Inflammatory macrophage (primary cell): Measurements from ENCODE around the gene TBC1D14.
"Not testable (repeated sequence)": the region's sequence is repeated elsewhere in the genome, so short reads cannot be mapped to it uniquely, and the experiment has no call there.

ENCODE experiments used
- DNase-seq, 2 donors: peaks; one replicate each; pipeline ENCODE4 v3.0.0-alpha.2; 2020 to 2022

Gene TBC1D14

GRCh38 chr4:7067126-7067451 lies 157.5 kb downstream of the TBC1D14 start:
- peak in 1 of 2 donors; percentile 54 for DNase-seq

DNA sequence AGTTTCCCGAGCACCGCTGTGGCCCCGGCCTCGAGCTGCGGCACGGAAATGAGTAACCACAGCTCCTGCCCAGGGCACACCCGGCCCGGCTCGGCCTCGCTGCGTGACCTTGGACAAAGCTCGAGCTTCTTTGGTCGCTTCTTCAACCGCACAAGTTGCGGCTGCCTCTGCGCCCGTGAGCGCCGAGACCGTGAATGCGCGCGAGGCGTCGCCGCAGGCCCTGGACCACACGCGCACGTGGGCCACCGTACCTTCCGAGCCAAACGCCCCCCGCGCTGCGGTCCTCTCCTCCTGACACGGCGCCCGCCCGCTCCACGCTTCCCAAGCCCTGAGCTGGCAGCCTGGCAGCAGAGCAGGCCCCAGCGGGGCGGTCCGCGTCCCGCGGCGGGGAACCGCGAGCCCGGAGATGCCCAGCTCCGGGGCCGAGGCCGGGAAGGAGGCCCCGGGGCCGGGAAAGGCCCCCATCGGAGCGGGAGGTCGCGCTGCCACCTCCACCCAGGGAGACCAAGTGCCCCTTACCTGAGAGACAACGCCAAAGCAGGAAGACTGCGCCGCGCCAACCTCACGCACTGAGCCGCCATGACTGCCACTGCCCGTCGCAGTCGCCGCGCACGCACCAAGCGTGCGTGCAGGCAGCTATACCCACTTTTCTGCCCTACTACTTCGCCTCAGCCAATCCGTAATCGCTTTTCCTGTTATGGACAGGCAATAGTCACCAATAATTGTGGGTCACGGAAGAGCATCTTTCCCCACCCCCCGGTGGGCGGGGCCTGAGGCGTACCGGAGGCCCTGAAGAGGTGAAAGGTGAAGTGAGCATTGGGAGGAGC lies 158.0 kb downstream of the TBC1D14 start, which contains the start of gene GRPEL1:
Gene GRPEL1 (minus strand): TSS at position 613 of the 827 bp plus-strand sequence. CDS start 32 bp downstream, at position 581.
- peak; percentile 100 for DNase-seq

- DNase-seq = no peak
These were observed 158.7 kb downstream of the TBC1D14 start for GRCh38 chr4:7068279-7068842.

DNA sequence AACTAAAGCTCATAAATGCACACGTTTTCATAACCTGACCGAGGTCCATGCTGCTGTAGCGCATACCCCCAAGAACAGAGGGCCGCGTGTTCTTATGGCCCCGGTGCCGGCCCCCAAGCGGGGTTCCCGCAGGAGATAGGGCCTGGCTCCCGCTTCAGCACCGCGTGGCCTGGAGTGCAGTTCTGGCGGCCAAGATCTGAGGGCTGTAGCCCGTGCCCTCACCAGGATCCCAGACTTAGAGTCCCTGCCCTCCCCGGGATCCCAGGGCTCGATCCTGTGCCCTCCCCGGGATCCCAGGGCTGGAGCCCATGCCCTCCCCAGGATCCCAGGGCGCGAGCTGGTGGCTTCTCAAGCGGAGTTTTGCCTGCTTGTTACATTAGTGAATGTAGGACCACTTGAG lies 159.3 kb downstream of the TBC1D14 start:
- DNase-seq = no peak

GRCh38 chr4:7070729-7071511 lies 161.3 kb downstream of the TBC1D14 start:
- peak; percentile 78 to 83 for DNase-seq

DNA sequence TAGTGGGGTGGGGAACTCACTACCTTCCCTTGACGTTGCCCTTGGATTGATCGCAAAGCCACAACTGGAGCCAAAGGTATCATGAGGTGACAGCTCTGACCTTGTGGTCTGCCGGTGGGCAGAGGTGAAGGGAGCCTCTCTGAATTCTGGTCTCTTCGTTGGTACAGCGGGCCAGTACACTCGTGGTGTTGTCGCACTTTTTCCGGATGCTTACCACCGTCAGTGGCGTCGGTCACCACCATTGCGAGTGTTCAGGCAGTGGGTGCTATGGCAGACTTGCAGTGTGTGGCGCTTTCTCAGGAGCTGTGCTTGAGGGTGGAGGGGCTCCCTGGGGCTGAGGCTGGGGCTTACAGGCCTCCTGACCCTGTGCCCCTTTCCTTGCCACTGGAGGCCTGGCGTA lies 163.4 kb downstream of the TBC1D14 start:
- no peak for DNase-seq

- peak; percentile 19 to 29 for DNase-seq
These were observed 164.1 kb downstream of the TBC1D14 start for GRCh38 chr4:7073526-7074390.

DNA sequence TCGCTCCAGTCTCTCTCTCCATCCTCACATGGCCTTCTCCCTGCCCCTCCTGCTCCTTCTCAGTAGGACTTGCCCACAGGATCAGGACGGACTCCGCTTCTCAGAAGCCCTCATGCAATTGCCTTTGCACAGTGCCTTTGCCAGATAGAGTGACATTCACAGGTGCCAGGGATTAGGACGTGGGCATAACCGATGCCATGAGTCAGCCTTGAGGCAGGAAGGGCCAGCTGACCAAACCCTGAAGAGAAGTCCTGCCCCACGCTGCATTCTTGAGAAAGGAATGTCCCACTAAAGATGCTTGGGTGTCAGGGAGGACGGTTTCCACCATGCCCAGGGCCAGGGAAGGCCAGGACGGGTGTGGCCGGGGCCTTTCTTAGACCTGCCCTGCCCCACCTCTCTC lies 164.8 kb downstream of the TBC1D14 start:
- DNase-seq = no peak

DNA sequence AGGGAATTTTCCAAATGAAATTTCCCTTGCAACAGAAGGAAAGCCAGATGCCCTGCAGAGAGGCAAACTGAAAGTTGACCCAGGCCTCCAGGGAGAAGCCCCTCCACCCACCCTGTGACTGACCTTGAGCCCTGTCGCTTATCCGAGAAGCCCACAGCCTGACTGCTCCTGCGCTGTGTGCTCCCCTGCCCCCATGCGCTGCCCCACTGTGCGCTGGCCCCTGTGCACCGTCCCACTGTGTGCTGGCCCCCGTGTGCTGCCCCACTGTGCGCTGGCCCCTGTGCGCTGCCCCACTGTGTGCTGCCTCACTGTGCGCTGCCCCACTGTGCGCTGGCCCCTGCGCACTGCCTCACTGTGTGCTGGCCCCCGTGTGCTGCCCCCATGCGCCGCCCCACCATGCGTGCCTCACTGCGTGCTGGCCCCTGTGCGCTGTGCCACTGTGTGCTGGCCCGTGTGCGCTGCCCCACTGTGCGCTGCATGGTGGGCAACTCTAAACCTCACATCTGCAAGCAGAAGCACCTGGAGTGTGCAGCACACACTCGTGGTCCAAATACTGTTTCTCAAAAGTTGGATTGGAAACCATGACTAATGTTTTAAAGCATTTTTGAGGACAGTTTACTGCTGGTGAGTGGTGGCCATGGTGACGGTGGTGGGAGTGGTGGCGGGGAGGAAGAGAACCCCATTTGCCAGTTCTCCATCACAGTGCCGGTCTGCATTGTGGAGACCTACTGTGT lies 166.5 kb downstream of the TBC1D14 start:
- no peak for DNase-seq

- DNase-seq = no peak
These were observed 167.1 kb downstream of the TBC1D14 start for GRCh38 chr4:7076696-7077082.

DNA sequence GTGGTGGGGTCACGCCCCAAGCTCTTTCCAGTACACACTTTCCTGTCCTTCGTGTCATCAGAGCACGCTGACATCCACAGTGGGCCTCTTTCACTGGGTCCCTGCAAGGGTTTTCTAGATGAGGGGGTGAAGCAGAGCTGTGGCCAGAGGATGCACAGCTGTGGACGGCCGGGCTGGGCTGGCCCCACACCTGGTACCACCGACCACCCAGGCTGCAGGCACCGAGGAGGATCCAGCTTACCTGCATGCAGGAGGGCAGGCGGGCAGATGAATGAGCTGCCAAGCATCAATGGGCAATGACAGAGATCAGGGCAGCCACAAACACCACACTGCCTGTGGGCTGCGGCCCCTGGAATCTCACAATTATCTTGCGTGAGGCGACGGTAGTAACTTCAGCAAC lies 167.7 kb downstream of the TBC1D14 start:
- DNase-seq = no peak

GRCh38 chr4:7078025-7078424 lies 168.4 kb downstream of the TBC1D14 start:
- no peak for DNase-seq

DNA sequence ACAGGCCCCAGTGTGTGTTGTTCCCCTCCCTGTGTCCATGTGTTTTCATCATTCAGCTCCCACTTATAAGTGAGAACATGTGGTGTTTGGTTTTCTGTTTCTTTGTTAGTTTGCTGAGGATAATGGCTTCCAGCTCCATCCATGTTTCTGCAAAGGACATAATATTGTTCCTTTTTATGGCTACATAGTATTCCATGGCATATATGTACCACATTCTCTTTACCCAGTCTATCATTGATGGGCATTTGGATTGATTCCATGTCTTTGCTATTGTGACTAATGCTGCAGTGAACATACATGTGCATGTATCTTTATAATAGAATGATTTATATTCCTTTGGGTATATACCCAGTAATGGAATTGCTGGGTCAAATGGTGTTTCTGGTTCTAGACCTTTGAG lies 169.9 kb downstream of the TBC1D14 start:
- DNase-seq = not testable (repeated sequence)

GRCh38 chr4:7079909-7080308 lies 170.3 kb downstream of the TBC1D14 start:
- not testable (repeated sequence) for DNase-seq
